Forelimb muscle (tissue), 1 donor: Measurements from ENCODE around the gene ADGRB2. TPM values are rescaled to one million over a fixed set of nuclear protein-coding genes. Genes with fewer than 3 reads are reported as not detected.
"Not testable (repeated sequence)": the region's sequence is repeated elsewhere in the genome, so short reads cannot be mapped to it uniquely, and the experiment has no call there.

Experiments
- DNase-seq: peaks from one replicate; pipeline ENCODE4 v3.0.0-alpha.2; 2013; ENCODE audit warnings: low read depth
- polyA plus RNA-seq: library from polyadenylated mRNA; unstranded; fragments of 120-200 nt; gene quantifications from one replicate; pipeline ENCODE4 v1.2.1, GENCODE V29; 2013; ENCODE audit not compliant: insufficient read length

ADGRB2 gene
- polyA plus RNA-seq, 1 donor: 13.6 TPM

- DNase-seq: no peak
Observed at GRCh38 chr1:31727195-31727594, 36.9 kb downstream of the ADGRB2 start.

GRCh38 chr1:31726715-31727114 is 37.4 kb downstream of the ADGRB2 start:
- DNase-seq: no peak

- DNase-seq: no peak
Observed at GRCh38 chr1:31725777-31726535, 38.2 kb downstream of the ADGRB2 start.

GRCh38 chr1:31725134-31725533 is 39.0 kb downstream of the ADGRB2 start:
- DNase-seq: no peak

- no peak for DNase-seq
Observed at GRCh38 chr1:31723828-31724359, 40.2 kb downstream of the ADGRB2 start.

GRCh38 chr1:31718327-31718897 is 45.7 kb downstream of the ADGRB2 start:
- no peak for DNase-seq

- DNase-seq: no peak
Observed at GRCh38 chr1:31717341-31717740, 46.8 kb downstream of the ADGRB2 start.

- DNase-seq: no peak
Observed at GRCh38 chr1:31715873-31716220, 48.3 kb downstream of the ADGRB2 start.

GRCh38 chr1:31715087-31715872 is 48.9 kb downstream of the ADGRB2 start:
- DNase-seq: peak; percentile 79

GRCh38 chr1:31714442-31715086 is 49.6 kb downstream of the ADGRB2 start:
- DNase-seq: no peak

GRCh38 chr1:31712630-31713029 is 51.5 kb downstream of the ADGRB2 start:
- DNase-seq: no peak

- no peak for DNase-seq
Observed at GRCh38 chr1:31712068-31712467, 52.1 kb downstream of the ADGRB2 start.

GRCh38 chr1:31708324-31708723 is 55.8 kb downstream of the ADGRB2 start:
- DNase-seq: no peak

GRCh38 chr1:31707711-31708110 is 56.4 kb downstream of the ADGRB2 start:
- DNase-seq: no peak

GRCh38 chr1:31707059-31707600 is 57.0 kb downstream of the ADGRB2 start:
- not testable (repeated sequence) for DNase-seq

GRCh38 chr1:31706384-31707058 is 57.6 kb downstream of the ADGRB2 start:
- DNase-seq: no peak

- DNase-seq: no peak
Observed at GRCh38 chr1:31705080-31705866, 58.9 kb downstream of the ADGRB2 start.

- peak; percentile 69 for DNase-seq
Observed at GRCh38 chr1:31704271-31705079, 59.7 kb downstream of the ADGRB2 start.
